Endodermal cell (in vitro differentiated cells): ENCODE measurements around the gene GPLD1. TPM values are rescaled to one million over a fixed set of nuclear protein-coding genes. Genes with fewer than 3 reads are reported as not detected.

Source experiments
- DNase-seq: peaks from one replicate; pipeline ENCODE4 v3.0.0-alpha.2; 2017
- H3K27ac ChIP-seq: 2 replicates; pipeline ENCODE4 v1.5.1; 2013; ENCODE audit warnings: mild to moderate bottlenecking, low read depth, low read length, moderate library complexity
- H3K27me3 ChIP-seq: 2 replicates; pipeline ENCODE4 v1.6.1; 2013; ENCODE audit warnings: mild to moderate bottlenecking, low read length, moderate library complexity; ENCODE audit not compliant: insufficient read depth, control insufficient read depth, poor library complexity, severe bottlenecking
- H3K36me3 ChIP-seq: 2 replicates; pipeline ENCODE4 v1.7.0; 2013; ENCODE audit warnings: mild to moderate bottlenecking, low read length, moderate library complexity; ENCODE audit not compliant: control insufficient read depth, insufficient read depth
- H3K4me1 ChIP-seq: one replicate; pipeline ENCODE4 v1.7.0; 2013; ENCODE audit warnings: low read length; ENCODE audit not compliant: control insufficient read depth, insufficient read depth
- H3K4me3 ChIP-seq: 2 replicates; pipeline ENCODE4 v1.5.1; 2013; ENCODE audit warnings: mild to moderate bottlenecking, low read length, moderate library complexity
- H3K9ac ChIP-seq: 2 replicates; pipeline ENCODE4 v1.6.1; 2013; ENCODE audit warnings: mild to moderate bottlenecking, low read length, moderate library complexity; ENCODE audit not compliant: poor library complexity, severe bottlenecking; ENCODE audit errors: extremely low read depth
- H3K9me3 ChIP-seq: 2 replicates; pipeline ENCODE4 v1.6.1; 2013; ENCODE audit warnings: mild to moderate bottlenecking, low read length, moderate library complexity; ENCODE audit not compliant: control insufficient read depth
- H3K27ac Mint-ChIP-seq: 2 replicates; pipeline ENCODE4 v1.8.0; 2020; ENCODE audit warnings: mixed read lengths
- H3K27me3 Mint-ChIP-seq: 2 replicates; pipeline ENCODE4 v1.8.0; 2021; ENCODE audit warnings: mild to moderate bottlenecking, mixed read lengths; ENCODE audit not compliant: insufficient read depth
- H3K36me3 Mint-ChIP-seq: 2 replicates; pipeline ENCODE4 v1.8.0; 2020; ENCODE audit warnings: low read depth, mixed read lengths
- H3K4me1 Mint-ChIP-seq: 2 replicates; pipeline ENCODE4 v1.8.0; 2020; ENCODE audit warnings: mixed read lengths
- H3K4me3 Mint-ChIP-seq: 2 replicates; pipeline ENCODE4 v1.8.0; 2020; ENCODE audit warnings: mild to moderate bottlenecking, moderate library complexity, mixed read lengths
- H3K9me3 Mint-ChIP-seq: 2 replicates; pipeline ENCODE4 v1.8.0; 2020; ENCODE audit warnings: mild to moderate bottlenecking, mixed read lengths
- CTCF ChIP-seq: fragments of 200-600 bp; sonication (generic); conservative IDR thresholded peaks from 2 replicates; pipeline ENCODE4 v1.5.0; 2021; ENCODE audit warnings: antibody characterized with exemption, mild to moderate bottlenecking
- WGBS, 2 experiments: methylation state at CpG; one replicate each; pipeline versions ENCODE4 v1.1.5 to v1.1.7; 2013; ENCODE audit warnings: missing lambda C conversion rate in 2 of 2, mixed read lengths in 1 of 2; ENCODE audit not compliant: insufficient coverage in 1 of 2, insufficient read length in 1 of 2; 5-methylcytosine and 5-hydroxymethylcytosine counted together
- total RNA-seq, 2 donors: library from RNA; stranded (reverse); fragmentation: NEBNext Ultra II Directional in 1 of 2; extraction: Animal tissue kit (Norgen Biotek cat#: 25700) in 1 of 2; gene quantifications; 2 replicates in 1 of 2; 3 replicates in 1 of 2; pipeline ENCODE4 v1.2.1, GENCODE V29; 2021

The GPLD1 gene
- total RNA-seq, 2 donors from 2014 or later, result 5.3 to 7.5 TPM

- Histone ChIP-seq H3K9me3 (peaks cover 3% of the 10 kb centered on the region), H3K27ac (no peak overlapping the region), H3K27me3 (no peaks in the 10 kb centered on the region), H3K9ac (no peak overlapping the region), H3K4me3 (no peak overlapping the region), H3K36me3 (no peaks in the 10 kb centered on the region), H3K4me1 (no peaks in the 10 kb centered on the region)
- Mint-ChIP-seq H3K9me3 (peaks cover 1% of the 10 kb centered on the region), H3K4me3 (no peak overlapping the region), H3K27ac (no peak overlapping the region), H3K4me1 (no peaks in the 10 kb centered on the region), H3K36me3 (peaks cover 5% of the 10 kb centered on the region), H3K27me3 (no peaks in the 10 kb centered on the region)
- TF ChIP-seq CTCF, result no peak
- WGBS, 2 experiments, result 95 to 100% methylated on average over 4 to 7 of the region's 7 CpGs
- no peak for DNase-seq
Observed at GRCh38 chr6:24484657-24485323, 4.6 kb downstream of the GPLD1 start.

GRCh38 chr6:24481449-24481848, 7.9 kb downstream of the GPLD1 start:
- H3K4me1 Mint-ChIP-seq, result no peaks in the 10 kb centered on the region
- no peaks in the 10 kb centered on the region for H3K27me3 ChIP-seq
- WGBS, 2 experiments, result 93 to 94% methylated on average over 5 of the region's 5 CpGs
- DNase-seq, result no peak
- peaks cover 10% of the 10 kb centered on the region for H3K9me3 Mint-ChIP-seq
- no peak overlapping the region for H3K4me3 Mint-ChIP-seq
- H3K9ac ChIP-seq, result no peak overlapping the region
- H3K4me3 ChIP-seq, result no peak overlapping the region
- H3K9me3 ChIP-seq, result peaks cover 14% of the 10 kb centered on the region
- H3K27ac Mint-ChIP-seq, result no peak overlapping the region
- no peak overlapping the region for H3K27ac ChIP-seq
- H3K36me3 ChIP-seq, result peaks cover 5% of the 10 kb centered on the region
- no peaks in the 10 kb centered on the region for H3K4me1 ChIP-seq
- TF ChIP-seq CTCF, result no peak
- peaks cover 14% of the 10 kb centered on the region for H3K36me3 Mint-ChIP-seq
- H3K27me3 Mint-ChIP-seq, result no peaks in the 10 kb centered on the region

- no peak for DNase-seq
- Histone ChIP-seq H3K4me1 (no peaks in the 10 kb centered on the region), H3K27me3 (no peaks in the 10 kb centered on the region), H3K27ac (no peak overlapping the region), H3K9me3 (peaks cover 14% of the 10 kb centered on the region), H3K36me3 (peaks cover 5% of the 10 kb centered on the region), H3K4me3 (no peak overlapping the region), H3K9ac (no peak overlapping the region)
- peaks cover 20% of the 10 kb centered on the region for H3K36me3 Mint-ChIP-seq
- no peaks in the 10 kb centered on the region for H3K27me3 Mint-ChIP-seq
- no peak overlapping the region for H3K27ac Mint-ChIP-seq
- WGBS, 2 experiments, result 82 to 89% methylated on average over 6 to 9 of the region's 9 CpGs
- H3K9me3 Mint-ChIP-seq, result peaks cover 10% of the 10 kb centered on the region
- H3K4me1 Mint-ChIP-seq, result no peaks in the 10 kb centered on the region
- H3K4me3 Mint-ChIP-seq, result no peak overlapping the region
- no peak for TF ChIP-seq CTCF
Observed at GRCh38 chr6:24480705-24481104, 8.7 kb downstream of the GPLD1 start.
